Large intestine (tissue), 3 donors: ENCODE results near the gene INPP5A. TPM values are rescaled to one million over a fixed set of nuclear protein-coding genes. Genes with fewer than 3 reads are reported as not detected.
"Not testable (repeated sequence)": the region's sequence is repeated elsewhere in the genome, so short reads cannot be mapped to it uniquely, and the experiment has no call there.

Experiments
- DNase-seq, 2 donors: peaks; one replicate each; pipeline versions ENCODE4 v3.0.0 to v3.0.0-alpha.2; 2013
- H3K27ac ChIP-seq: one replicate; pipeline ENCODE4 v1.5.1; 2013; ENCODE audit warnings: low read length
- H3K27me3 ChIP-seq: 2 replicates; pipeline ENCODE4 v1.6.1; 2013; ENCODE audit warnings: low read length; ENCODE audit not compliant: control insufficient read depth, insufficient read depth
- H3K36me3 ChIP-seq: 2 replicates; pipeline ENCODE4 v1.6.1; 2013; ENCODE audit warnings: low read length; ENCODE audit not compliant: control insufficient read depth, insufficient read depth
- H3K4me1 ChIP-seq: one replicate; pipeline ENCODE4 v1.6.1; 2013; ENCODE audit warnings: low read length; ENCODE audit not compliant: control insufficient read depth, insufficient read depth
- H3K4me3 ChIP-seq: one replicate; pipeline ENCODE4 v1.5.1; 2013; ENCODE audit warnings: low read length
- H3K9me3 ChIP-seq: one replicate; pipeline ENCODE4 v1.6.1; 2013; ENCODE audit warnings: mild to moderate bottlenecking, low read depth, low read length, moderate library complexity; ENCODE audit not compliant: control insufficient read depth
- WGBS: methylation state at CpG from one replicate; pipeline ENCODE4 v1.1.5; 2013; ENCODE audit warnings: low lambda C conversion rate; ENCODE audit not compliant: insufficient coverage; 5-methylcytosine and 5-hydroxymethylcytosine counted together
- polyA plus RNA-seq: library from polyadenylated mRNA; unstranded; fragments of 120-200 nt; gene quantifications from one replicate; pipeline ENCODE4 v1.2.1, GENCODE V29; 2013

Gene INPP5A
- polyA plus RNA-seq, 1 donor, result 25.3 TPM

GRCh38 chr10:132566892-132567291, 29.3 kb downstream of the INPP5A start:
- Histone ChIP-seq H3K36me3 (no peaks in the 10 kb centered on the region), H3K27ac (no peak overlapping the region), H3K4me1 (peaks cover 14% of the 10 kb centered on the region), H3K4me3 (no peak overlapping the region), H3K9me3 (peaks cover 6% of the 10 kb centered on the region), H3K27me3 (no peaks in the 10 kb centered on the region)
- DNase-seq, result no peak
- WGBS, result no CpG with 5 or more reads among the region's 6 CpGs

GRCh38 chr10:132570265-132570664, 32.7 kb downstream of the INPP5A start:
- H3K36me3 ChIP-seq, result no peaks in the 10 kb centered on the region
- no peak overlapping the region for H3K27ac ChIP-seq
- DNase-seq, result no peak
- H3K4me3 ChIP-seq, result no peak overlapping the region
- no peaks in the 10 kb centered on the region for H3K9me3 ChIP-seq
- WGBS, result 40% methylated on average over 1 of the region's 10 CpGs
- H3K27me3 ChIP-seq, result no peaks in the 10 kb centered on the region
- peaks cover 19% of the 10 kb centered on the region for H3K4me1 ChIP-seq

GRCh38 chr10:132570771-132571649, 33.4 kb downstream of the INPP5A start:
- Histone ChIP-seq H3K9me3 (no peaks in the 10 kb centered on the region), H3K4me3 (no peak overlapping the region), H3K27ac (no peak overlapping the region), H3K36me3 (no peaks in the 10 kb centered on the region), H3K4me1 (peaks cover 26% of the 10 kb centered on the region), H3K27me3 (no peaks in the 10 kb centered on the region)
- DNase-seq, result peak in 1 of 2 donors; percentile 62
- WGBS, result no CpG with 5 or more reads among the region's 26 CpGs

- peaks cover 33% of the 10 kb centered on the region for H3K4me1 ChIP-seq
- H3K4me3 ChIP-seq, result no peak overlapping the region
- no peaks in the 10 kb centered on the region for H3K36me3 ChIP-seq
- peak in 1 of 2 donors; percentile 65 for DNase-seq
- no peaks in the 10 kb centered on the region for H3K9me3 ChIP-seq
- WGBS, result no CpG with 5 or more reads among the region's 23 CpGs
- H3K27ac ChIP-seq, result no peak overlapping the region
- H3K27me3 ChIP-seq, result no peaks in the 10 kb centered on the region
Measured at GRCh38 chr10:132571650-132572544, 34.3 kb downstream of the INPP5A start.

- Histone ChIP-seq H3K4me3 (no peak overlapping the region), H3K27ac (no peak overlapping the region), H3K9me3 (no peaks in the 10 kb centered on the region), H3K4me1 (peaks cover 36% of the 10 kb centered on the region), H3K36me3 (no peaks in the 10 kb centered on the region), H3K27me3 (no peaks in the 10 kb centered on the region)
- peak in 1 of 2 donors; percentile 24 for DNase-seq
- 80% methylated on average over 2 of the region's 7 CpGs for WGBS
Measured at GRCh38 chr10:132572545-132572937, 35.0 kb downstream of the INPP5A start.

- WGBS, result no CpG with 5 or more reads among the region's 12 CpGs
- H3K9me3 ChIP-seq, H3K36me3 ChIP-seq, DNase-seq, H3K27me3 ChIP-seq, H3K27ac ChIP-seq, H3K4me3 ChIP-seq: not testable (repeated sequence)
- peaks cover 40% of the 10 kb centered on the region for H3K4me1 ChIP-seq
Measured at GRCh38 chr10:132572946-132573345, 35.4 kb downstream of the INPP5A start.

GRCh38 chr10:132574288-132574687, 36.7 kb downstream of the INPP5A start:
- no peak overlapping the region for H3K4me3 ChIP-seq
- peaks cover 44% of the 10 kb centered on the region for H3K4me1 ChIP-seq
- H3K27me3 ChIP-seq, result no peaks in the 10 kb centered on the region
- DNase-seq, result no peak
- H3K36me3 ChIP-seq, result no peaks in the 10 kb centered on the region
- whole genome bisulfite sequencing, result 80% methylated on average over 1 of the region's 8 CpGs
- H3K9me3 ChIP-seq, result no peaks in the 10 kb centered on the region
- H3K27ac ChIP-seq, result no peak overlapping the region

- H3K4me3 ChIP-seq, result no peak overlapping the region
- WGBS, result no CpG with 5 or more reads among the region's 19 CpGs
- H3K27ac ChIP-seq, result no peak overlapping the region
- H3K27me3 ChIP-seq, result no peaks in the 10 kb centered on the region
- no peak for DNase-seq
- no peaks in the 10 kb centered on the region for H3K9me3 ChIP-seq
- peaks cover 44% of the 10 kb centered on the region for H3K4me1 ChIP-seq
- no peaks in the 10 kb centered on the region for H3K36me3 ChIP-seq
Measured at GRCh38 chr10:132574783-132575319, 37.3 kb downstream of the INPP5A start.

GRCh38 chr10:132575320-132576201, 38.0 kb downstream of the INPP5A start:
- DNase-seq, result peak in 1 of 2 donors; percentile 50
- no peaks in the 10 kb centered on the region for H3K9me3 ChIP-seq

More at GRCh38 chr10:132575320-132576201, 38.0 kb downstream of the INPP5A start:
- 17% methylated on average over 1 of the region's 21 CpGs for WGBS
- H3K36me3 ChIP-seq, result no peaks in the 10 kb centered on the region
- H3K4me1 ChIP-seq, result peaks cover 43% of the 10 kb centered on the region
- no peak overlapping the region for H3K4me3 ChIP-seq
- peak overlapping the region; percentile 14 for H3K27ac ChIP-seq
- no peaks in the 10 kb centered on the region for H3K27me3 ChIP-seq
